GM23248 (cell line): ENCODE measurements around the gene SLC44A2.

Source experiments
- EZH2 ChIP-seq: fragments of 200-600 bp; sonication (generic); IDR thresholded peaks from 2 replicates; pipeline ENCODE4 v1.6.1; 2018; ENCODE audit warnings: antibody characterized with exemption, mild to moderate bottlenecking; ENCODE audit not compliant: insufficient read depth, poor library complexity, severe bottlenecking
- EZH2phosphoT487 ChIP-seq: fragments of 200-600 bp; sonication (generic); IDR thresholded peaks from 2 replicates; pipeline ENCODE4 v1.6.1; 2018; ENCODE audit warnings: antibody characterized with exemption, moderate library complexity, mild to moderate bottlenecking, low read depth; ENCODE audit not compliant: insufficient read depth

GRCh38 chr19:10686661-10687517 lies 61.5 kb downstream of the SLC44A2 start:
- TF ChIP-seq EZH2phosphoT487 (no peak), EZH2 (no peak)
